ENCODE data around the gene ATAD5. TPM values are rescaled to one million over a fixed set of nuclear protein-coding genes. Genes with fewer than 3 reads are reported as not detected.

Gene ATAD5
- total RNA-seq, 1 experiment from 2014 or later, result 14.1 TPM

DNA sequence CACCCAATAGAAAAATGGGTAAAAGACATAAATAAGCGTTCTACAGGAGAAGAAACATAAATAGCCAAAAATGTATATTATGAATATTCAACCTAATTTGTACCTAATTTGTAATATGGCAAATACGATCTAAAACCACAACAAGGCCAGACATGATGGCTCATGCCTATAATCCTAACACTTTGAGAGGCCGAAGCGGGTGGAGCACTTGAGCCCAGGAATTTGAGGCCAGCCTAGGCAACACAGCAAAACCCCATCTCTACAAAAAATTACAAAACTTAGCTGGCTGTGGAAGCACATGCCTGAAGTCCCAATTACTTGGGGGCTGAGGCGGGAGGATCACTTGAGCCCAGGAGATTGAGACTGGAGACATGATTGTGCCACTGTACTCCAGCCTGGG, 37.4 kb upstream of the ATAD5 start:
- ChIA-PET POLR2A (ENCODE audit: unreplicated experiment) (no interaction called here), CTCF (no interaction called here)
- Histone ChIP-seq H3K4me2 (no peak overlapping the region), H2AFZ (no peak overlapping the region), H3K4me3 (no peak overlapping the region), H3K36me3 (ENCODE audit: low read depth) (peaks cover 13% of the 10 kb centered on the region), H3K9me3 (ENCODE audit: insufficient read depth, low read depth) (no peaks in the 10 kb centered on the region), H3K4me1 (replicated peaks; ENCODE audit: insufficient read depth) (no peaks in the 10 kb centered on the region), H3K27ac (no peak overlapping the region), H3F3A (ENCODE audit: insufficient read depth, low read depth) (peaks cover 48% of the 10 kb centered on the region), H4K20me1 (ENCODE audit: insufficient read depth) (no peaks in the 10 kb centered on the region; the same call in 1 of the 2 replicates), H3K27me3 (ENCODE audit: insufficient read depth, low read depth) (no peaks in the 10 kb centered on the region), H3K79me2 (ENCODE audit: low read depth) (no peaks in the 10 kb centered on the region), H3K9me2 (ENCODE audit: insufficient read depth) (no peaks in the 10 kb centered on the region)
- DNase-seq, result no peak
- no TSS peak for BruUV-seq (replicated peaks)
- no peak for TF ChIP-seq EZH2 (IDR thresholded peaks at IDR 0.05; ENCODE audit: low read depth)
- TF ChIP-seq, protein P1, sequence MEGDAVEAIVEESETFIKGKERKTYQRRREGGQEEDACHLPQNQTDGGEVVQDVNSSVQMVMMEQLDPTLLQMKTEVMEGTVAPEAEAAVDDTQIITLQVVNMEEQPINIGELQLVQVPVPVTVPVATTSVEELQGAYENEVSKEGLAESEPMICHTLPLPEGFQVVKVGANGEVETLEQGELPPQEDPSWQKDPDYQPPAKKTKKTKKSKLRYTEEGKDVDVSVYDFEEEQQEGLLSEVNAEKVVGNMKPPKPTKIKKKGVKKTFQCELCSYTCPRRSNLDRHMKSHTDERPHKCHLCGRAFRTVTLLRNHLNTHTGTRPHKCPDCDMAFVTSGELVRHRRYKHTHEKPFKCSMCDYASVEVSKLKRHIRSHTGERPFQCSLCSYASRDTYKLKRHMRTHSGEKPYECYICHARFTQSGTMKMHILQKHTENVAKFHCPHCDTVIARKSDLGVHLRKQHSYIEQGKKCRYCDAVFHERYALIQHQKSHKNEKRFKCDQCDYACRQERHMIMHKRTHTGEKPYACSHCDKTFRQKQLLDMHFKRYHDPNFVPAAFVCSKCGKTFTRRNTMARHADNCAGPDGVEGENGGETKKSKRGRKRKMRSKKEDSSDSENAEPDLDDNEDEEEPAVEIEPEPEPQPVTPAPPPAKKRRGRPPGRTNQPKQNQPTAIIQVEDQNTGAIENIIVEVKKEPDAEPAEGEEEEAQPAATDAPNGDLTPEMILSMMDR (conservative IDR thresholded peaks at IDR 0.05), result no peak
- intact Hi-C loops (cut with micrococcal nuclease; ENCODE audit: unreplicated experiment), result no loop called here

DNA sequence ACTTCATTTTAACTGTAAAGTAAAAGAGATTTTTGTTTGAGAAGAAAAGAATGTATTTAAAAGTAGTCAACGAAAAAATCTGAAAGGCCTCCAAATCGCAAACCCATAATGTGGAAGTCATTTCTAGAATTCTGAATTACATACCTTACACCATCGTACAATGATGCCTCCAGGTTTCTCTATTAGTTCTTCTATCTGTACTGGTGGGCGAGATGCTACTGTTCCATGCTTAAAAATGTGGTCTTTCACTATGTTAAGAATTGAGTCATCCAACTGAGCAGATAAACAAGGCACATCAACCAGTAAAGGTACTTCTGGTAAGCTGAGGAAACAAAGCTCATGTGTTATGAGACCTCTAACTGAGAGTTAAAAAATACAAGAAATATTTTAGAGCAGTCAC, 35.8 kb upstream of the ATAD5 start:
- BruUV-seq (replicated peaks), result no TSS peak
- H3K4me2 ChIP-seq, result no peak overlapping the region
- H3K4me3 ChIP-seq, result no peak overlapping the region
- CTCF ChIA-PET, result no interaction called here
- peaks cover 40% of the 10 kb centered on the region for H3F3A ChIP-seq (ENCODE audit: insufficient read depth, low read depth)
- H2AFZ ChIP-seq, result no peak overlapping the region
- peaks cover 10% of the 10 kb centered on the region for H3K36me3 ChIP-seq (ENCODE audit: low read depth)
- H3K9me3 ChIP-seq (ENCODE audit: insufficient read depth, low read depth), result no peaks in the 10 kb centered on the region
- no peak for DNase-seq
- no peaks in the 10 kb centered on the region; the same call in 1 of the 2 replicates for H4K20me1 ChIP-seq (ENCODE audit: insufficient read depth)
- H3K79me2 ChIP-seq (ENCODE audit: low read depth), result no peaks in the 10 kb centered on the region
- no peaks in the 10 kb centered on the region for H3K9me2 ChIP-seq (ENCODE audit: insufficient read depth)
- no peaks in the 10 kb centered on the region for H3K27me3 ChIP-seq (ENCODE audit: insufficient read depth, low read depth)
- TF ChIP-seq, protein P1 (conservative IDR thresholded peaks at IDR 0.05), result no peak
- no peak for TF ChIP-seq EZH2 (IDR thresholded peaks at IDR 0.05; ENCODE audit: low read depth)
- POLR2A ChIA-PET (ENCODE audit: unreplicated experiment), result no interaction called here
- intact Hi-C loops (cut with micrococcal nuclease; ENCODE audit: unreplicated experiment), result no loop called here
- no peak overlapping the region for H3K27ac ChIP-seq
- H3K4me1 ChIP-seq (replicated peaks; ENCODE audit: insufficient read depth), result no peaks in the 10 kb centered on the region

DNA sequence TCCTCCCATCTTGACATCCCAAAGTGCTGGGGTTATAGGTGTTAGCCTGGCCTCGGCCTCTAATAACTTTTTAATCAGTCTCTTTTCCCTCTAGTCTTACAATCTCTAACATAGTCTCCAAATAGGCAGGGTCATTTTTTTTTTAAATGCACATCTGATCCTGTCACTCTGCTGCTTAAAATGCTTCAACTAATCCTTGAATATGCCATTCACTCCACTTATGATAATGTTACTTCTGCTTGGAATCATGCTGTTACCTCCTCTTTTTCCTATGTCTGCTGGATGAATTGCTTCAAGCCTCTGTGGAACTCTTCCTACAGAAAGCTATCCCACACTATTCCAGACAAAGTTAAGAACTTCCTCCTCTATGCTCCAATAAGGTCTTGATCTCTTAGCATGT, 30.1 kb upstream of the ATAD5 start:
- H3K4me3 ChIP-seq, result no peak overlapping the region
- TF ChIP-seq, protein P1 (conservative IDR thresholded peaks at IDR 0.05), result no peak
- TF ChIP-seq EZH2 (IDR thresholded peaks at IDR 0.05; ENCODE audit: low read depth), result no peak
- peaks cover 11% of the 10 kb centered on the region; the same call in 1 of the 2 replicates for H3F3A ChIP-seq (ENCODE audit: insufficient read depth, low read depth)
- H4K20me1 ChIP-seq (ENCODE audit: insufficient read depth), result peaks cover 4% of the 10 kb centered on the region; the same call in 1 of the 2 replicates
- CTCF ChIA-PET, result no interaction called here
- no peaks in the 10 kb centered on the region for H3K27me3 ChIP-seq (ENCODE audit: insufficient read depth, low read depth)
- H3K4me2 ChIP-seq, result no peak overlapping the region
- BruUV-seq (replicated peaks), result no TSS peak
- POLR2A ChIA-PET (ENCODE audit: unreplicated experiment), result interaction anchor here (0.6 kb wide), 1 partner anchor 10 kb away, joined by 3 read pairs; no protein-coding TSS in a partner anchor
- H3K79me2 ChIP-seq (ENCODE audit: low read depth), result 0 out of 2 replicates have a peak, but pooled peaks cover 3% of the 10 kb centered on the region
- H3K27ac ChIP-seq, result no peak overlapping the region
- intact Hi-C loops (cut with micrococcal nuclease; ENCODE audit: unreplicated experiment), result no loop called here
- H2AFZ ChIP-seq, result no peak overlapping the region
- H3K4me1 ChIP-seq (replicated peaks; ENCODE audit: insufficient read depth), result no peaks in the 10 kb centered on the region
- peaks cover 9% of the 10 kb centered on the region; the same call in 1 of the 2 replicates for H3K36me3 ChIP-seq (ENCODE audit: low read depth)
- no peak for DNase-seq
- no peaks in the 10 kb centered on the region for H3K9me2 ChIP-seq (ENCODE audit: insufficient read depth)
- H3K9me3 ChIP-seq (ENCODE audit: insufficient read depth, low read depth), result no peaks in the 10 kb centered on the region

Data from PC-9 (cell line).